Parathyroid adenoma (tissue), 2 donors: ENCODE measurements around the gene HOXA4.

Experiments used
- H2AFZ ChIP-seq: fragments of 300-600 bp; sonication (generic); one replicate; pipeline ENCODE4 v1.7.0; 2017; ENCODE audit warnings: antibody characterized with exemption, mild to moderate bottlenecking
- H3K27ac ChIP-seq: fragments of 300-600 bp; sonication (generic); one replicate; pipeline ENCODE4 v1.7.0; 2017
- H3K27me3 ChIP-seq: fragments of 300-600 bp; sonication (generic); one replicate; pipeline ENCODE4 v1.7.0; 2017; ENCODE audit warnings: low read length; ENCODE audit not compliant: control insufficient read depth, insufficient read depth
- H3K36me3 ChIP-seq: fragments of 300-600 bp; sonication (generic); one replicate; pipeline ENCODE4 v1.7.0; 2017; ENCODE audit warnings: low read length; ENCODE audit not compliant: control insufficient read depth, insufficient read depth
- H3K4me1 ChIP-seq: fragments of 300-600 bp; sonication (generic); one replicate; pipeline ENCODE4 v1.7.0; 2017; ENCODE audit warnings: control low read depth
- H3K4me2 ChIP-seq: fragments of 300-600 bp; sonication (generic); one replicate; pipeline ENCODE4 v1.7.0; 2017; ENCODE audit warnings: low read length
- H3K4me3 ChIP-seq: fragments of 300-600 bp; sonication (generic); one replicate; pipeline ENCODE4 v1.7.0; 2017; ENCODE audit warnings: low read depth, low read length
- H3K79me2 ChIP-seq: fragments of 300-600 bp; sonication (generic); one replicate; pipeline ENCODE4 v1.7.0; 2017; ENCODE audit warnings: control low read depth
- H3K9ac ChIP-seq: fragments of 300-600 bp; sonication (generic); one replicate; pipeline ENCODE4 v1.7.0; 2017; ENCODE audit warnings: mild to moderate bottlenecking
- H3K9me3 ChIP-seq: fragments of 300-600 bp; sonication (generic); one replicate; pipeline ENCODE4 v1.7.0; 2017; ENCODE audit warnings: low read length; ENCODE audit not compliant: control insufficient read depth
- TF ChIP-seq, protein P1 (sequence below): fragments of 300-600 bp; sonication (generic); IDR thresholded peaks from one replicate; pipeline ENCODE4 v1.7.0; 2017; ENCODE audit warnings: antibody characterized with exemption, mild to moderate bottlenecking
- donor health status: primary hyperparathyroidism.

The HOXA4 gene

DNA sequence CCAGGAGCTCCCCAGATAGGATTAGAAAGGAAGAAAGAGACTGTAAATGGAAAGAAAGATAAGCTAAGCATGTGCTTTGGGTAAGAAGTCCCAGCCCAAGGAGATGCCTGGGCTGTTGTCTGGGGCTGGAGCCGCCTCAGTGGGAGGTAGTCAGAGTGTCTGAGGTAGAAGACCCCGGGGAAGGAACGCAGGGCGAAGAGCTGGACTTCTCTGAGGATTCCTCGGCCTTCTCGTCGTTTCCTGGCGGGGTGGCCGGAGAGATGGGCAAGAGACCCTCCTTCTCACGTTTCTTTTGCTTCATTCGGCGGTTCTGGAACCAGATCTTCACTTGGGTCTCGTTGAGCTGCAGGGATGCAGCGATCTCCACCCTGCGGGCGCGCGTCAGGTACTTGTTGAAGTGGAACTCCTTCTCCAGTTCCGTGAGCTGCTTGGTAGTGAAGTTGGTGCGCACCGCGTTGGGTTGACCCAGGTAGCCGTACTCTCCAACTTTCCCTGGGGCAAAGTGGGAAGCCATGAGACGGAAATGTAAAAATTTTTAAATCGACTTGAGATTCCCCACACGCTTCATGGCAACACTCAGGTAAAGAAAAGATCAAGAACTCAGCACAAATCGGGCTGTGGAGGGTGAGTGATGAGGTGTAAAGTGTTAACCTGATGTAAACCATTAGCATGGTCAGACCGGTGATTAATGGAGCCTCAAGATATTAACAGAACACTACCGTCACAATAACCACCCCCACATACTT, 36.1 kb downstream of the HOXA4 start:
- Histone ChIP-seq H3K4me2 (no peak overlapping the region), H3K4me3 (peak overlapping the region; percentile 97), H3K4me1 (no peaks in the 10 kb centered on the region), H3K9me3 (no peaks in the 10 kb centered on the region), H3K27me3 (no peaks in the 10 kb centered on the region), H3K36me3 (no peaks in the 10 kb centered on the region), H3K79me2 (no peaks in the 10 kb centered on the region), H3K27ac (no peak overlapping the region), H2AFZ (no peak overlapping the region), H3K9ac (no peak overlapping the region)
- TF ChIP-seq, protein P1, sequence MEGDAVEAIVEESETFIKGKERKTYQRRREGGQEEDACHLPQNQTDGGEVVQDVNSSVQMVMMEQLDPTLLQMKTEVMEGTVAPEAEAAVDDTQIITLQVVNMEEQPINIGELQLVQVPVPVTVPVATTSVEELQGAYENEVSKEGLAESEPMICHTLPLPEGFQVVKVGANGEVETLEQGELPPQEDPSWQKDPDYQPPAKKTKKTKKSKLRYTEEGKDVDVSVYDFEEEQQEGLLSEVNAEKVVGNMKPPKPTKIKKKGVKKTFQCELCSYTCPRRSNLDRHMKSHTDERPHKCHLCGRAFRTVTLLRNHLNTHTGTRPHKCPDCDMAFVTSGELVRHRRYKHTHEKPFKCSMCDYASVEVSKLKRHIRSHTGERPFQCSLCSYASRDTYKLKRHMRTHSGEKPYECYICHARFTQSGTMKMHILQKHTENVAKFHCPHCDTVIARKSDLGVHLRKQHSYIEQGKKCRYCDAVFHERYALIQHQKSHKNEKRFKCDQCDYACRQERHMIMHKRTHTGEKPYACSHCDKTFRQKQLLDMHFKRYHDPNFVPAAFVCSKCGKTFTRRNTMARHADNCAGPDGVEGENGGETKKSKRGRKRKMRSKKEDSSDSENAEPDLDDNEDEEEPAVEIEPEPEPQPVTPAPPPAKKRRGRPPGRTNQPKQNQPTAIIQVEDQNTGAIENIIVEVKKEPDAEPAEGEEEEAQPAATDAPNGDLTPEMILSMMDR, result no peak

DNA sequence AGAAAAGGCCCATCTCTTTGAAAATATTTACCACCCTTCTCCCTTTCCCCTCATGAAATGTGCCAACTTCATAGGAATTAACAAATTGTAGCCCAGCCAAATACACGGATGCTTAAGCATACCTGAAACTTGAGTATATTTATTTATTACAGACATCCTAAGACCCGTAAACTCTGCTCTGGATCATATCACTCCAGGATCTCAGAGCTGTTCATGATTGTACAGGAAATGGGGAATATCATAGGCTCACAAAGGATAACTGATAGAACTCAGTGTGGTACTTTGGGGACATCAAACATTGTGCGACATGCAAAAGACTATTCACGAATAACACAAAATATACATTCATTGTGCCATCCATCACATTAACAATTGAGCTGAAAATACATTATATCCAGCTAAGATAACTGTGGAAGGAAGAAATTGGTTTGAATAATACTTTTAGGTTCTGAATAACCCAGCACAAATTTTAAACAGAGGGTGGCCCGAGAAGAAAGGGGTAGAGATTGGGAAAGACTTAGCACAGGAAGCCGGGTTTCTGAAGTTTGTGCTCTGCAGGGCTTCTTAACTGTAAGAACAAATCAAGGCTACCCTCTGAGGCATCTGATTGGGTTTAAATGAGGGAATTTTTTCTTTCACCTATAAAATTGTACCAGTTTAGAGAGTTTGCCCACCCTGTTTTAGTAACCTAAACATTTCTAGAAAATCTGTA, 37.2 kb downstream of the HOXA4 start:
- no peaks in the 10 kb centered on the region for H3K27me3 ChIP-seq
- TF ChIP-seq, protein P1, result no peak

DNA sequence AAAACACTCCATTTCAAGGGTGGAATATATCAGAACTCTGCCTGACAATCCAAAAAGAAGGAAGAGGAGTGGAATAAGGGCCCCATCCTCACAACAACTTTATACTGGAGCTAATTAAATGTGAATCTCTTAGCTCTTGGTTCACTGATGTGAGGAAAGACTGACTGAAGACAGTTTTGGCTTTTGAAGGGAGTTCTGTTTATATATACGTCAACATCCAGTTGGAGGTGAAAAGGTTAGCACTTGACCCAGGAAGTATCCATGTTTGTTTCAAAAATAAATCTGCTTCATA, 37.8 kb downstream of the HOXA4 start:
- Histone ChIP-seq H3K27me3 (no peaks in the 10 kb centered on the region), H3K36me3 (no peaks in the 10 kb centered on the region), H3K4me1 (no peaks in the 10 kb centered on the region), H3K27ac (no peak overlapping the region), H2AFZ (no peak overlapping the region), H3K4me2 (no peak overlapping the region), H3K9me3 (no peaks in the 10 kb centered on the region), H3K4me3 (no peak overlapping the region), H3K9ac (no peak overlapping the region), H3K79me2 (no peaks in the 10 kb centered on the region)
- TF ChIP-seq, protein P1, result no peak

More for the DNA sequence above, 37.2 kb downstream of the HOXA4 start:
- H3K79me2 ChIP-seq, result no peaks in the 10 kb centered on the region
- H3K4me2 ChIP-seq, result no peak overlapping the region
- no peak overlapping the region for H3K9ac ChIP-seq
- H3K36me3 ChIP-seq, result no peaks in the 10 kb centered on the region
- no peak overlapping the region for H3K27ac ChIP-seq
- no peak overlapping the region for H3K4me3 ChIP-seq
- no peaks in the 10 kb centered on the region for H3K4me1 ChIP-seq
- no peak overlapping the region for H2AFZ ChIP-seq
- no peaks in the 10 kb centered on the region for H3K9me3 ChIP-seq

DNA sequence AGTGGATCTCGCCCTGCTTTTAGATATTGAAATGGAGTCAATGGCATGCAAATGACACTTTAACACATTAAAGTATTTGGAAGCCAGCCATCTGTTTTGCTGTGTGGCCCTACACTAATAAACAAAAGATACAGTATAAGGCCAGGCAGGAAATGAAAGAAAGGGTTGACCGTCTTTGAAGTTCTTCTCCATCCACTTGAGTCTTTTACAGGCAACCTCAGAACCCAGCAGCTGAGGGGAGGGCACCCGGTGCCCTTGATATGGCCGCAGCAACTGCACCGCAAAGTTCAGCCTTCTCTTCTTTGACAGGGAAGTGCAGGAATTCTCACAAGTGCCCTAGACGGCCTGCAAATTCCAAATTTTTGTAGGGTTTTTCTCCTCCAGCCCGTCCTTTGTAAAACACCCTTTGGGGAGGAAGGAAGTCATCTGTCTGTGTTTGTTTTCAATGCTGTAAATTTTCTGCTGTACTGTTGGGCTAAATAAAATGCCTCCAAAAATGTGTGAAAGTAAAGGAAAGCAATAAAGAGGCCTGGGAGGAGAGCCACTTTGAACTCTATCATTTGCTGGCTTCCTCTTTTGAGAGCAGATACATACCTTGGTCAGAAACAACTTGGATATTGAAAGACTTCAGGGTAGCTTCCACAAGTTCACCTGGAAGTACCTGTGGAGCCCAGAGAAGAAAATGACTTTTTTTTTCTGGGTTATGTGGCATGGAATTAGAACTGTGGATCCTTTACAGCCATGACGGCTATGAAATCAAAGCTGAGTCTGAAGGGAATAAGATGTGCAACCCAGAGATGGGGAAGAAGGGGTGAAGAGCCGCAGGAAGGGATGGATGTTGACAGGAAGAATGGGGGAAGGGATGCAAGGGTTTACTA, 38.4 kb downstream of the HOXA4 start:
- Histone ChIP-seq H3K9ac (no peak overlapping the region), H3K4me3 (no peak overlapping the region), H3K79me2 (no peaks in the 10 kb centered on the region), H2AFZ (no peak overlapping the region), H3K4me1 (no peaks in the 10 kb centered on the region), H3K36me3 (no peaks in the 10 kb centered on the region), H3K9me3 (no peaks in the 10 kb centered on the region), H3K27me3 (no peaks in the 10 kb centered on the region), H3K4me2 (no peak overlapping the region), H3K27ac (no peak overlapping the region)
- TF ChIP-seq, protein P1, result no peak
